LNCAP (cell line): ENCODE measurements around the gene SLC9A9.

Experiments
- CTCF ChIP-seq: fragments of 450-650 bp; IDR thresholded peaks from 2 replicates; pipeline ENCODE4 v1.5.1; 2017; ENCODE audit warnings: mild to moderate bottlenecking

Gene SLC9A9

GRCh38 chr3:143496191-143496590, 352.1 kb downstream of the SLC9A9 start:
- TF ChIP-seq CTCF = no peak

- no peak for TF ChIP-seq CTCF
These were observed 352.7 kb downstream of the SLC9A9 start for GRCh38 chr3:143495527-143495926.

GRCh38 chr3:143486611-143487010, 361.7 kb downstream of the SLC9A9 start:
- no peak for TF ChIP-seq CTCF

- no peak for TF ChIP-seq CTCF
These were observed 363.3 kb downstream of the SLC9A9 start for GRCh38 chr3:143484846-143485512.

- no peak for TF ChIP-seq CTCF
These were observed 365.1 kb downstream of the SLC9A9 start for GRCh38 chr3:143483214-143483613.

GRCh38 chr3:143482106-143483088, 365.9 kb downstream of the SLC9A9 start:
- no peak for TF ChIP-seq CTCF

GRCh38 chr3:143480344-143480743, 367.9 kb downstream of the SLC9A9 start:
- TF ChIP-seq CTCF = no peak
